GM18505 (cell line): Measurements from ENCODE around the gene SALL4.

Source experiments
- ATAC-seq: cut with Tn5 transposase; IDR thresholded peaks from one replicate; pipeline ENCODE4 v1.9.1; 2021; ENCODE audit not compliant: unreplicated experiment
- POLR2A ChIP-seq: IDR thresholded peaks from 4 replicates; pipeline ENCODE4 v1.6.1; 2011; ENCODE audit warnings: borderline replicate concordance; ENCODE audit not compliant: insufficient read depth, insufficient read length; ENCODE audit errors: extremely low read depth

The SALL4 gene

GRCh38 chr20:51811042-51811355, 8.7 kb upstream of the SALL4 start:
- no peak for TF ChIP-seq POLR2A
- ATAC-seq = no peak

- no peak for ATAC-seq
- TF ChIP-seq POLR2A = no peak
Observed at GRCh38 chr20:51810155-51811041, 8.1 kb upstream of the SALL4 start.

GRCh38 chr20:51807720-51808250, 5.5 kb upstream of the SALL4 start:
- no peak for TF ChIP-seq POLR2A
- ATAC-seq = no peak

DNA sequence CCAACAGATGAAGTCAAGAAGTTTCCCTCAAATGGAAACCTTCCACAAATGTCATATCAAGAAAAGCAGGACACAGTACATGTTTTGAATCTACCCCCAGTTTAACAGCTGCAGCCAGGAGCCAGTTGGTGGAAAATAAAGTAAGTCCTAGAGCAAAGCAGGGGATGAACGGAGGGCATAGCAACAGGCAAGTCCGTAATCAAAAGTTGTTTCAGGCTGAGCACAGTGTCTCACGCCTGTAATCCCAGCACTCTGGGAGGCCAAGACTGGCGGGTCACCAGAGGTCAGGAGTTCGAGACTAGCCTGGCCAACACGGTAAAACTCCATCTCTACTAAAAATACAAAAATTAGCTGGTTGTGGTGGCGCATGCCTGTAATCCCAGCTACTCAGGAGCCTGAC, 2.4 kb upstream of the SALL4 start:
- no peak for ATAC-seq

DNA sequence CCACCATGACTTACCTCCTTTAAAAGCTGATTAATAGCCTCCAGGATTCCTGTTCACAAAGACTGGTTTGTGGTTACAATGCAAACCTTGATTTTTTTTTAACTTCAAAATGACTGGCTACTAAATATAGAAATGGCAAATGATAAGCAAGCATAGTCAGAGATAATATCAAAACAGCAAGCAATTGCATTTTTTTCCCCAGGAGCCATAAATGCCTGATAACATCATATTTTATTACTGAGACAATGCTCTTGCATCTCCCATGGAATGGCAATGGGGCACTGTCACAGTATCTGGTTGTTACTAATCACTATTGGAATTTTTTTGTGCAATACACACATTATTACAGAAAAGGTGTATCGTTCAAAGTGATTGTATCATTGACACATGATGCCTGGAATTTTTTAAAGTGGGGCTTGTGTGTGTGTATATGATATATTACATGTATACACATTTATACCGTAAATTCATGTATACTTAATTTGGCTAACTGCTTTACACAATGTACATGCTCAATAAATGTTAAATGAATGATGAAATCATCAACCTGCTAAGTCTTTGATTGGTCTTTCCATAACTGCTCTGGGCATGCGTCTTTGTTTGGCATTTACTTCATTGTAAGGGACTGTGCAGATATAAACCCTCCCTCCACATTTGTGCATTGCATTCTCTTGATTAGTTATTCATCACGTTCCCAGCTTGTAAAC, 980 bp upstream of the SALL4 start:
- no peak for ATAC-seq
- TF ChIP-seq POLR2A = no peak

More for the DNA sequence above, 2.4 kb upstream of the SALL4 start:
- no peak for TF ChIP-seq POLR2A

GRCh38 chr20:51801823-51802123, 548 bp downstream of the SALL4 start:
- ATAC-seq = no peak
- TF ChIP-seq POLR2A = no peak

DNA sequence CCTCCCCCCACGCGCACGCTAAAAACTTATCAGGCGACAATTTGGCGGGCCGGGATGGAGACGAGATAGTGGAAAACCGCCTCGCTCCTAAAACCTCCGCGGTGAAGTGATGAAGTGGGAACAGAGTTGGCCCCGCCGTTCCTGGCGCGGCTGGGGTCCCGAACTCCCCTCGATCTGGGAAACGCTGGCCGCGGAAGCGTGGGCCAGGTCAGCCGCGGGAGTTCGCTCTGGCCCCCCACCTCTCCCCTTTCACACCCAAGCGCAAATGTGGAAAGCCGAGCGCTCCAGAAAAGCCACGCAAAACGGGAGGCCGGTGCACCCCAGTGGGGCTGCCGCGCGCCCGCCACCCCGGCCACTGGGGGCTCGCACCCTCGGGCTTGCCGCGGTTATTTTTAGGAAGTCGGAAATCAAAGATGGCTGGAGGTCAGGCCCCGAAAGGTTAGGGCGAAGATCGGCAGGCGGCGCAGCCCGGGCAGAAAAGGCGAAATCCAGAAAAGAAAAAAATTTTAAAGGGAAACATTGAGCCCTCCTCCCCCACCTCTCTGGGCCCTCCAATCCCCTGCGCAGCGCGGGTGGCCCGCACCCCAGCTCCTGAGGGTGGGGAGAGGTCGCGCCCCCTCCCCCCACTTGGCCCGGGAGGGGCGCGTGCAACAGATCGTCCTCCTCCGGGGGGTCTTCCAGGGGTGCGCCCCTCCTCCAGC, 1.0 kb downstream of the SALL4 start:
- no peak for TF ChIP-seq POLR2A
- ATAC-seq = no peak

- TF ChIP-seq POLR2A = no peak
- ATAC-seq = no peak
Observed at GRCh38 chr20:51800872-51801121, 1.5 kb downstream of the SALL4 start.

DNA sequence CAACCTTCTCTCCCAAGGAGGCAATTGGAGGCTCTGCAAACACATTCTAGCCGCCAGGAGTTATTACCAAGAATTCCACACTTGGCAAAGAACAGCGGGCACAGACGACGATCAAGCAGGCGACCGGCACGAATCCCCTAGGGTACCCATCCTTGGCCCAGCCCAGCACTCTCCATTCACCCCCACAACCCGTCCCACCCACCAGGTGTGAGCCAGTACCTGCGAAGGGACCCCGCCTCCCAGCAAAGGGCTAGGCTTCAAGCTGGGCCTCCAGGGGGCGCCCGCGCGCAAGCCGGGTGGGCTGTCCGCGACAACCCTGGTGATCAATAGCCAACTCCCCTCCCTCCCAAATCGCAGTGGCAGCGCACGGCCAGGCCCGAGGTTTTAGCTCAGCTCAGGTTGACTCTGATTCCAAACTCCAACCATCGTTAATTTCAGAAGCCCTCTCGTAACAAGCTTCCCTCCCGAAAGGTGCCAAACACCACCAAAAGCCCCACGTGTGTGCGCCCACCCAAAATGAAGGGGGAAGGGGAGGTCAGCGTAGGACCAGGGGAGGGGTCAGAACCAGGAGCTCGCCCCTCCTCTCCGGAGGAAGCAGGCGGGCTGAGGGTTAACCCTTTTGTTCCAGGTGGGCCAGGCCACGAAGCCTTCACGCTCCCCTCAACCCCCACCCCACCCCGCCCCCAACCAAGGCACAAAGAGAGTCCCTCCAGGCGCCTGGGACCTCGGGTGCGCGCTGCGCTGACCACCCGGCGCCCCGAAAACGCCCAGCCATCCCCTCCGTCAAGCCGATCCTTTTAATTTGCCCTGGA, 2.1 kb downstream of the SALL4 start:
- no peak for ATAC-seq
- no peak for TF ChIP-seq POLR2A

- TF ChIP-seq POLR2A = no peak
- no peak for ATAC-seq
Observed at GRCh38 chr20:51799401-51799860, 2.9 kb downstream of the SALL4 start.

DNA sequence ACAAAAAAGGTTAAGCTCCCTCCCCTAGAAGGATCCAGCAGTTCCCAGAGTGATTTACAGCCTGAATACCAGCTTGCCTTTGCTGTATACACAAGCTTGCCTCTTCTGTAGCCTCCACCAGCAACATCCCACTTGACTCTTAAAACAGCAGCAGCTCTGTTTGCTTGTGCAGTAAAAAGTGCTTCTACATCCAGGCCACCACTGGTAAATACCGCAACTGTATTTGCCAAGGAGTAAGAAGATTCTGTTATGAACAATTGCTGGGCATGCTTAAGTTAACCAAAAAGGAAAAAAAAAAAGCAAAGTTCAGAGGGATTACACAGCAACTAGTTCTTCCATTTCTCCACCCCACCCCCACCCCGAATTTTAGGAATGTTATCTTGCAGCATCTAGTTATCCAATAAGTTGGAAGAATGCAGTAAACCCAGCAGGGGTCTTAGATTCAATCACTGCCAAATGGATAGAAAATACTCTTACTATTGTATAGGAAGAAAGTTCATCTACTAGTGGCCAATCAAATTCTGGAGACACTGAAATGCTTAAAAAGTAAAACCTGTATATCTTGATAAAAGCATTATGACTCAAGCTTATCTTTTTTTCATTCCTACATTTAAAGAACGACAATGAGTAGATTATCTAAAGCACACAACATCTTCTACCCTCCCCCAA, 4.8 kb downstream of the SALL4 start:
- ATAC-seq = no peak
- TF ChIP-seq POLR2A = no peak

DNA sequence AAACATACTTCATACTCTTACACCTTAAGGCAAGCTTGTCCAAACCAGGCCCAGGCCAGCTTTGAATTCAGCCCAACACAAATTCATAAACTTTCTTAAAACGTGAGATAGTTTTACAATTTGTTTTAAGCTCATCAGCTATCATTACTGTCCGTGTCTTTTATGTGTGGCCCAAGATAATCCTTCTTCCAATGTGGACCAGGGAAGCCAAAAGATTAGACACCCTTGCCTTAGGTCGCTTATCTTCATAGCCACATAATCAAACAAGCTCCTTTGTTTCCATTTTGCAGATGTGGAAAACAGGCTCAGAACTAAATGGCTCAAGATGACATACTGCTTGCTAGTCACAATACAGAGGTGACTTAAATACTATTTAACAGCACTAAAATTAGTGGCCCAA, 6.0 kb downstream of the SALL4 start:
- no peak for TF ChIP-seq POLR2A
- no peak for ATAC-seq
